GM19099 (cell line): ENCODE measurements around the gene DPEP2.

Experiments
- POLR2A ChIP-seq: IDR thresholded peaks from 3 replicates; pipeline ENCODE4 v1.6.1; 2011; ENCODE audit warnings: low read depth; ENCODE audit not compliant: insufficient read length; ENCODE audit errors: extremely low read depth

Gene DPEP2

DNA sequence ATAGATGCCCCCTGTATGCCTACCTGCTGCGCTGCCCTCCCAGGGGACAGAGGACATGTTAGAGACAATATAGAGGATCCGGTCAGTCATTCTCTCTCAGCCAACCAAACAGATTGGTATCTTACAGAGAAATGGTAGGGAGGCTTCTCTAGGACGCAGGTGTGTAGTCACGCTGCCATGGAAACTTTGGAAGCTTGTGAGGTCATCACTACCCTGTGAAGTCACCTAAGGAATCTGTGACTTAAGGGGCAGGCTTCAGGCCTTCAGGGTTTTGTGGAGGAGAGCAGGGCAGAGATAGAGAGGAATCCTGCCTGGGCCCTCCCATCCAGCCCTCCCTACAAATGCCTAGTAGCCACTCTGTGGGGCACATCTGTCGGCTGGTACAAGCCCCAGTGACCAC is 16.4 kb upstream of the DPEP2 start, which contains the start of gene DPEP2NB:
Gene DPEP2NB, minus strand, starts transcription at position 231 of the 400 bp plus-strand sequence. Its CDS starts 141 bp downstream, at position 90.
- TF ChIP-seq POLR2A: no peak

DNA sequence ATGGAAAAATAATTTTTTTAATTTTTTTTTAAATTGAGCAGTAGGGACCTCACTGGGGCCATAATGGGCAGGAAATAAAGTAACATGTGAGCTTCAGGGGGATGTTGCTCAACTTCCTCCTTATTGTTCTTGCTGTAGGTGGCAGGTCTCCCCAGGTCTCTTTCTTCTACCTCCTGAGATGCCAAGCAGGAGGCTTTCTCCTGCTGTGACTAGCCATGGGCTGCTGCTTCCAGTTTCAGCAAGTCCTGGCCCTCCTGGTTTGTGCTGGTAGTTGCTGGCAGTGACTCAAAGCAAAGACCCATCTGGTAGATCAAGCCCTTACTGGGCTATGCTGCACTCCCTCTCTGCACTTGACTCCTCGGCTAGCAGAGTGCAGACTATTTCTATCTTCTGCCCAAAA is 14.2 kb upstream of the DPEP2 start:
- no peak for TF ChIP-seq POLR2A

DNA sequence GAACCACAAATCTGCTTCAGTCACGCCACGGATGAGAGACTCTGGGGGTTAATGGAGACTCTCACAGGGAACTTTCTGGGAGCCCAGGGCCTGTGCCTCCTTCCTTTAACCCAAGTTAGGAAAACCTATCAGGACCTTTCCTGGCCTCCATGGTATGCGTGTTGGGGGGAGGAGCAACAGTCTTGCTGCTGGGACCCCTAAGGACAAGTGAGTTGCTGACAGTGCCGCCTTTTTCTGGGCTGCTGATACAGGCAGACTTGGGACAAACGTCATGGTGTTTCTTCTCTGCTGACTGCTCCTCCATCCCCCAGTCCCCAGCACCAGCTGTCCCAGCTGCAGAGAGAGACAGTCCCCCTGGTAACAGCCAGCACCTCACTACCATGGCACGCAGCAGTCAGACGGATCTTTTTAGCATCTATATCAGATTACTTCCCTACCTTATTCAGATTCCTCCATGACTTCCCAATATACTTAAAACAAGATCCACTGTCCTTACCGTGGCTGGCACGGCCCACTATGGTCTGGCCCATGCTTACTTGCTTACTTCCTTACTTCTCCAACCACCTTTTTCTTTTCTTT is 10.0 kb upstream of the DPEP2 start:
- TF ChIP-seq POLR2A: no peak

DNA sequence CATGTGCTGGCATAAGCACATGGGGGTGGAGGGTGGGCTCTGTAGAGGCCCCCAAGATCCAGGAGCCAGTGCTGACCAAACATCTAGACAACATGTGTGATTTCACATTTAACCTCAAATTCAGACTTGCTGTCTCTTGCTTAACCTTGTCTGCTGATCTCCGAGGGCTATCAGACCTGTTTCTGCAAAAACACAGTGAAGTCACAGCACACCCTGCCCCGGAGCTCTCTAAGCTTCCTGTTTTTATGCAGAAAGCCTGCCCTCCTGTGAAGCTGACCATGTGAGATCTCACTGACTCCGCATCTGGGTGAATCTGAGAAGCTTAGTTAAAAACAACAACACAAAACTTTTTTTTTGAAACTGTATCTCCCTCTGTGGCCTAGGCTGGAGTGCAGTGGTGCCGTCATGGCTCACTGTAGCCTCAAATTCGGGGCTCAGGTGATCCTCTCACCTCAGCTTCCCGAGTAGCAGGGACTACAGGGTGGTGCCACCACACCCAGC is 6.6 kb upstream of the DPEP2 start:
- TF ChIP-seq POLR2A: no peak

DNA sequence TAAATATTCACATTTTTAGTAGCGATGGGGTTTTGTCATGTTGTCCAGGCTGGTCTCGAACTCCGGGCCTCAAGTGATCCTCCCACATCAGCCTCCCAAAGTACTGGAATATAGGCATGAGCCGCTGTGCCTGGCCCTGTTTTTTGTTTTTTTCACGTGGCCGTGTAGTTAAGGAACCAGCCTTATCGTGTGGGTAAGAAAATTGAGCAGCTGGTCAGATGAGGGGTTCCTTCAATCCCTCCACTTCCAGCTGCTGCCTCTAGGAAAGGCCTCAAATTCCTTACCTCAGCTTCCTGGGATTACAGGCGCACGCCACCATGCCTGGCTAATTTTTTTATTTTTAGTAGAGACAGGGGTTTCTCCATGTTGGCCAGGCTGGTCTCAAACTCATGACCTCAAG is 5.9 kb upstream of the DPEP2 start:
- no peak for TF ChIP-seq POLR2A

DNA sequence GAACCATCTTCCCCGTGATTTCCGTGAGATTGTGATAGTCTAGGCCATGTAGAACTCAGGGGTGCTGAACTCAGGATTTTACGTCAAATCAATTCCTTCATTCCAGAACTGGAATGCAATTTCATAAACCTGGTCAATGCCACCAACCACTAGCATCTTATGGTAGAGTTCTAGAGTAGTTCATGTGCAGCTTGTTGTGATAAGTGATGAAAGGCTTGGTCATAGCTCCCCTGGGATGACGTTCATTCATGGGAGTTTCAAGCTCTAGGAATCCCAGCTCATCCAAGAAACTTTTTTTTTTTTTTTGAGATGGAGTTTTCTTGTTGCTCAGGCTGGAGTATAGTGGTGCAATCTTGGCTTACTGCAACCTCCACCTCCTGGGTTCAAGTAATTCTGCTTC is 3.7 kb upstream of the DPEP2 start:
- no peak for TF ChIP-seq POLR2A

DNA sequence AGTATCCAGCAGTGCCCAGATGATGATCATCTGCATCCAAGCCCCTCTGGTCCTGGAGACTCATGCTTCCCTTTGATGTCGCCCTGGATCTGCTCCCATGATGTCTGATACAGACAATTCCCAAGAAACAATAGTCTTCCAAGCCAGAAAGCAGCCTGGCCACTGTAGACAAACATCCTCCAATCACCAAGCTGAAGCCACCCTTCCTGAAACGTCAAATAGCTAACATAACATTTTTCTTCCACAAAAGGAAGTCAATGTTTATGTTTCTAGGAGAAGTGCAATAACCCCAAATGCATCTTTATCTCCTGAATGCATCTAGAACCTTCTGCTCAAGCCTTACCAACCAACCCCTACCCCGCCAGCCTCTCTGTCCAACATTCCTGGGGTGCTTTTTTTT is 1.2 kb upstream of the DPEP2 start:
- TF ChIP-seq POLR2A: no peak

DNA sequence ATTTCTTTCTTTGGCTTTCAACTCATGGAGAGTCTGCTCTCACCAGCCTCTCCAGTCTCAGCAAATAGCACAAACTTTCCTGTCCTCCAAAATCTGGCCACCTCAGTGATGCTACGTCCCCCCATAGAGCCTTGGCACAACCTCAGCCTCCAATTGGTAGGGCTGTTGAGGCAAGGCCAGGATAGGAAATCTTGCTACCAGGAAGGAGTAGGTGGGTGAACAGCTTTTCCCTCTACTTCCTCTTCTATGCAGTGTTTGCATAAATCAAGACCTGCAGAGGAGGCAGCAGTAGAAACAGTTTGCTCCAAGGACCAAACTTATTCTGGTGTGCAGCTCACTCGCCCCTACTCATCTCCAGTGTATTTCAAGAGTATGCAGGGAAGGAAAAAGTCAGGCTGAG is 701 bp upstream of the DPEP2 start:
- no peak for TF ChIP-seq POLR2A

DNA sequence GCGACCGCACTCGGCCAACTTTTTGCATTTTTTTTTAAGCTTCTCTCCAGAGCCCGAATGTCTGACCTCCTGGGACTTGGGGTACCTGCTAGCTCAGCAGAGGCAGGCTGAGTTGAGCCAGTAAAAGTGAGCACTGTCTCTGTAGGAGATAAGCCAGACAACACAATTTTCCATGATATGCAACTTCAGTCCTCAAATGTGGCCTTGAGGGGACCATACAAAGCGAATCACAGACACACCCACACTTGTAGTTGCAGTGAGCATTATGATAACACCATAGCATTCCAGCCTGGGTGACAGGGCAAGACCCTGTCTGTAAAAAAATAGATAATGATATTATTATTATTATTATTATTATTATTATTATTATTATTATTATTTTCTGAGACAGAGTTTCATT is 2.6 kb downstream of the DPEP2 start:
- TF ChIP-seq POLR2A: no peak

DNA sequence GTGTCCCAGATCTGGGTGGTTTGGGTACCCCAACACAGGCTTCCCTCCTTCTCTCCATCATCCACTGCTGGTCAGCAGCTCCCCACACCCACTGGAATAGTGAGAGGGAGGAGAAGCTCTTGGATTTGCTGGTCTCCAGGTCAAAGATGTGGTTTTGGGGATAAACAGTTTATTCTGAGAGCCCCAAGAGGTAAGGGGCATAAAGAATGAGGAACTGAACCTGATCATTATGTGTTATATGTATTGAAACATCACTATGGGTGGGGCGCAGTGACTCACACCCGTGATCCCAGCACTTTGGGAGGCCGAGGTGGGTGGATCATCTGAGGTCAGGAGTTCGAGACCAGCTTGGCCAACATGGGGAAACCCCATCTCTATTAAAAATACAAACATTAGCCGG is 3.9 kb downstream of the DPEP2 start:
- TF ChIP-seq POLR2A: no peak

DNA sequence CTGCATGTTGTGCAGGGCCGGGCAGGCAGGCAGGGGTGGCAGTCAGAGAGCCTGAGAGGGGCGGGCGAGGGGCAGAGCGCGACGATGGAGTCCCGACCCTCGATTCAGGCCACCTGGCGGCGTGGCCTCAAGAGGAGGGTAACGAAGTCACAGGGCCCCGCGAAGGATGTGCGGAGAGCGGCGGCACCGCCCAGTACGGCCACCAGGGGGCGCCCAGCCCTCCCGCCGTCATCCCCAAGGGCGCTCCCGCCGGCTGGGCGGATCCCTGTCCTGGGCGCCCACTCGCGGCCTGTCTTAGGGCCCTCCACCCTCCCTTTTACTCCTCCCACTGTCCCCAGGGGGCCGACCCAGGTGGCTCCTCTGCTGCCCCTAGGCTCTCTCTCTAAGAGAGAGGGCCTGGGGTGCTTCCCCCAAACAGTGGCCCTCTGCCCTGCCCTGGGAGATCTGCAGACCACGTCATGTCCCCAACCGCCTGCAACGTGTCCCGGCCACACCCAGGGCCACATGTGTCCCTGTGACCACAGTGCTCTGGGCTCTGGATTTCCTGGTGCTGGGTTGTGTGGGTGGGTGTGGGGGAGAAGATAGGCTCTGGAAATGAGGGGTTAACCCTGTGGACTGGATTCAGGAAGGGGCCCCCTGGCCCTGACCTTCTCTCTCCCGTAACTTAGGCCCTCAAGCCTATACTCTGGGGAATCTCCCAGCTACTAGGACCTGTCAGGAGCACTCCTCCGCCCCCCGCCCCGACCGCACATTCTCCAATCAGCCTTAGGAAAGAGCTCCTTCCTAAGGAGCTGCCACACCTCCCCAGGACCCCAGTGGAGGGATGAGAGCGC is 5.9 kb downstream of the DPEP2 start:
- peak; percentile 44 for TF ChIP-seq POLR2A

DNA sequence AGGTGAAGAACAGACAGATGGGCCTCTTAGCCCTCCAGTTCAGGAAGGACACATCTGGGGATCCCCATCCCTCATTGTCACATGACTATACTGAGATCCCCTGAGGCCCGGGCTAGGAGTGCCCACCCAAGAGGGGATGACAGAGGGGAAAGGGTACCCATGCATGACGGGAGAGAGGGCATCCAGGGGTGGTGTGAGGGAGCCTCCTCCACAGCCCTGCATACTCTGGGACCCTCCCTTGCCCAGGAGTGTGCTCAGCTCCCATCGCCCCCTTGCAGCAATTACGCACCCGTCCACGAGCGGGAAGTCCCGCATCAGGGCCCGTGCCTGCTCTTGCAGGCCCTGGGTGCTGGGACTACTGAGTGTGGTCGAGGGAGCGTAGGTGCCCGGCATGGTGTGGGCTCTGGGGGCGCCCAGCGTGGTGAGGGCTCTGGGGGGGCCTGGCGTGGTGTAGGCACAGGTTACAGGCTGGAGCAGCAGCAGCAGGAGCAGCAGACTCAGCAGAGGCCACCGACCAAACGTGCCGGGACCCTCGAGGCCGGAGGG is 6.5 kb downstream of the DPEP2 start:
- no peak for TF ChIP-seq POLR2A

DNA sequence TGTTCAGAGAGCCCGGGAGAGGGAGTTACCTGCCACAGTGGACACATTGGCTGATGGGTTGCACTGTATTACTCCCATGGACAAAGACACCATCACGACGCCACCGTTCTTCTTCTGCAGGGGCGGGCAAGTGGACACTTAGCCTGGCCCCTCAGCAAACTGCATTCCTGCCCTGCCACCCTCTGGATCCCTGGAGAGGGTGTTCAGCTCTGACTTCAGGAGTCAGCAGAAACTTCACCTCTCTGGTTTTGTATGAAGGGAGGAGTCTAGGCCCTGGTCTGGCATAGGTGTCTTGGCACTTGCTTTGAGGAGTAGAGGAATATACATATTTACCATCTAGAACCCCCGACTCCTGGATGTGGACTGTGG is 9.3 kb downstream of the DPEP2 start:
- TF ChIP-seq POLR2A: no peak

DNA sequence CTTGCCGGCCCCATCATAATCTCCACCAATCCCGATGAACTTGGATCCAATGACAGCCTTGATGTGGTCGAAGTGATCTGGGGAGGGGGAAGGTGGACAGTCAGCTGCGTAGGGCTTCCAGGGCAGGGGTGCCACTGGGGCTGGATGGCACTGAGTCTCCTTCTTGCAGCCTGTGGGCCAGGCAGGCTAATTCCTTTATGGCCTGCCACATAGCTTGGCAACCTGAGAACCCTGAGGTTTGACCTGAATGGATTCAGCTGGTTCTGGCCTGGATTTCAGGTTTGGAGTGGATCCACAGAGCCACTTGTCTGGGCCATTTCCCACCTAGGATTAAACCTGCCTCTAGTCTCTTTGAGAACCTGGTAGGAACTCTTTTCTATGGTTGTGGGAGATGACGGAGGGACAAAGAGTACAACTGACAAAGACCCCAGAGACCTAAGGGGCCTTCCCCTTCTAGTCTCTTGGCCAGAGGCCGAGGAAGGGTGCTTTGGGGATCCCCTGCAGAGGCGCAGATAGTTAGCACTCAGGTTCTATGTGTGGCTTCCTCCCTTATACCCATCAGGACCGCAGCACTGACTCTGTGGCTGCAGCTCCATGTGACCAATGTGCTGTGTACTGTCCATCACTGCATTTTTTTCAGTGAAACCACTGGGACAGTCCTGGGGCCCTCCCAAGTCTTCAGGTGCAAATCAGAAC is 9.8 kb downstream of the DPEP2 start:
- TF ChIP-seq POLR2A: no peak

DNA sequence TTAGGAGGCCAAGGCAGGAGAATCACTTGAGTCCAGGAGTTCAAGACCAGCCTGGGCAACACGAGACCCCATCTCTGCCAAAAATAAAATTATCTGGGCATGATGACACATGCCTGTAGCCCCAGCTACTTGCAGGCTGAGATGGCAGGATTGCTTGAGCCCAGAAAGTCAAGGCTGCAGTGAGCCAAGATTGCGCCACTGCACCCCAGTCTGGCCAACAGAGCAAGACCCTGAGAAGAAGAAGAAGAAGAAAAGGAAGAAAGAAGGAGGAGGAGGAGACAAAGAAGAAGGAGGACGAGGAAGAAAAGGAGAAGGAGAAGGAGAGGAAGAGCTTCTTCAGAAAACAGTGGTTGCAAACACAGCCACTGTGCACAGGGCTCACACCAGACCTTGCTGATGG is 10.6 kb downstream of the DPEP2 start:
- no peak for TF ChIP-seq POLR2A
